ENCODE measurements around the gene LDLRAD3. TPM values are rescaled to one million over a fixed set of nuclear protein-coding genes. Genes with fewer than 3 reads are reported as not detected.

Gene LDLRAD3
- total RNA-seq, 1 donor, result 3.9 TPM

DNA sequence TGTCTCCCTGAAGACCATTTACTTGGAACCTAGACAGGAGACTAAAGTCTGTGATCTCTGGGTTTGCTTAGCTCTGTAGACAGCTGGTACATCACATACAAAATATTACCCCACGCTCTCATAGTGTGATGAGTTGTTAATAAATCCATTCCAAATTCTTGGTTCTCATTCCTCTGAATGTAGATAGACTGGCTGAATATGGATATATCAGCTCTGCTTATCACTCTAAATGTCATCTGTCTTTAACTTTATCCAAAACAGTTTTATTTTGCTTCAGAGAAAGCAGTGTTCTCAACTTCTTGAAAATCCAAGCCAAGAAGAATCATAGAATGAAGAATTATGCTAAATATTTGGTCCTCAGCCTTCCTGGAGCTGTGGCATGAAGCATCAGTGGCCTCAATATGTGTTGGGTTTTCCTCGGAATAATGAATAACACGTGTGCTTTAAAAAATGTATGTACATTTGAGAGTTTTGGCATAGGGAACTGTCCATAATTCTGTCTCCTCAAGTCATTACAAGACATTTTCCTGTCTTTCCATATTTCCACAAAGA lies 10.5 kb upstream of the LDLRAD3 start:
- TF ChIP-seq, protein P1, sequence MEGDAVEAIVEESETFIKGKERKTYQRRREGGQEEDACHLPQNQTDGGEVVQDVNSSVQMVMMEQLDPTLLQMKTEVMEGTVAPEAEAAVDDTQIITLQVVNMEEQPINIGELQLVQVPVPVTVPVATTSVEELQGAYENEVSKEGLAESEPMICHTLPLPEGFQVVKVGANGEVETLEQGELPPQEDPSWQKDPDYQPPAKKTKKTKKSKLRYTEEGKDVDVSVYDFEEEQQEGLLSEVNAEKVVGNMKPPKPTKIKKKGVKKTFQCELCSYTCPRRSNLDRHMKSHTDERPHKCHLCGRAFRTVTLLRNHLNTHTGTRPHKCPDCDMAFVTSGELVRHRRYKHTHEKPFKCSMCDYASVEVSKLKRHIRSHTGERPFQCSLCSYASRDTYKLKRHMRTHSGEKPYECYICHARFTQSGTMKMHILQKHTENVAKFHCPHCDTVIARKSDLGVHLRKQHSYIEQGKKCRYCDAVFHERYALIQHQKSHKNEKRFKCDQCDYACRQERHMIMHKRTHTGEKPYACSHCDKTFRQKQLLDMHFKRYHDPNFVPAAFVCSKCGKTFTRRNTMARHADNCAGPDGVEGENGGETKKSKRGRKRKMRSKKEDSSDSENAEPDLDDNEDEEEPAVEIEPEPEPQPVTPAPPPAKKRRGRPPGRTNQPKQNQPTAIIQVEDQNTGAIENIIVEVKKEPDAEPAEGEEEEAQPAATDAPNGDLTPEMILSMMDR (IDR thresholded peaks at IDR 0.05; ENCODE audit: insufficient read depth, low read depth, low read length), result no peak
- no peak for DNase-seq (ENCODE audit: low read depth)
- no peak overlapping the region for H3K4me3 ChIP-seq (ENCODE audit: low read depth, low read length)

DNA sequence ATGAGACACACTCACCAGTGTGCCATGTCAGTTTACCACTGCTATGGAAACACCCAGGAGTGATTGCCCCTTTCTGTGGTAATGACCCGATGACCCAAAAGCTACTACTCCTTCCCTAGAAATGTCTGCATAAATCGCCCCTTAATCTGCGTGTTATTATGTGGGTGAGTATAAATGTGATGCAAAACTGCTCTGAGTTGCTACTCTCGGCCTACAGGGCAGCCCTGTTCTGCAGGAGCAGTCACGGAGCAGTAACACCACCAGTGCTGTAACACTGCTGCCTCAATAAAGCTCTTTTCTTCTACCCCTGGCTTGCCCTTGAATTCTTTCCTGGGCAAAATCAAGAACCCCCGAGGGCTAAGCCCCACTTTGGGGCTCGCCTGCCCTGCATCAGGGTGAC lies 9.6 kb upstream of the LDLRAD3 start:
- no peak overlapping the region for H3K4me3 ChIP-seq (ENCODE audit: low read depth, low read length)
- TF ChIP-seq, protein P1 (IDR thresholded peaks at IDR 0.05; ENCODE audit: insufficient read depth, low read depth, low read length), result no peak
- no peak for DNase-seq (ENCODE audit: low read depth)

DNA sequence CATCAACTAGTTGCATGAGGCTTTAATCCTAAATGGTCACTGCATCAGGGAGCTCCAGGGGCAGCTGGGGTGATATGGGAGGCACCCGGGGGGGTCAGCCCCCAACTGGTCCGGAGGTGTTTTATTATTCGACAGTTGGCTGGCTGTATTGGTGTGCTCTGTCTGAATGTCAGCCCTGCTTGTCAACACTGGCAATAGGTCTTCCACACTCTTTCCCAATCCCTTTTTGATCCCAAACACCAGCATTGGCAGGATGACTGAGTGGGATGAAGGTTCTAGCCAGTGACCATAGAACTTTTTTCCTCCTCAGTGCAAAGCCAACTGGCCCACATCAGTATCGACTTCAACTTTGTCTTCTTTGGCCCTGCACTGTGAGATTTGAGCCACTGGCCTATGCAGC lies 8.9 kb upstream of the LDLRAD3 start:
- DNase-seq (ENCODE audit: low read depth), result no peak
- H3K4me3 ChIP-seq (ENCODE audit: low read depth, low read length), result no peak overlapping the region
- TF ChIP-seq, protein P1 (IDR thresholded peaks at IDR 0.05; ENCODE audit: insufficient read depth, low read depth, low read length), result no peak

DNA sequence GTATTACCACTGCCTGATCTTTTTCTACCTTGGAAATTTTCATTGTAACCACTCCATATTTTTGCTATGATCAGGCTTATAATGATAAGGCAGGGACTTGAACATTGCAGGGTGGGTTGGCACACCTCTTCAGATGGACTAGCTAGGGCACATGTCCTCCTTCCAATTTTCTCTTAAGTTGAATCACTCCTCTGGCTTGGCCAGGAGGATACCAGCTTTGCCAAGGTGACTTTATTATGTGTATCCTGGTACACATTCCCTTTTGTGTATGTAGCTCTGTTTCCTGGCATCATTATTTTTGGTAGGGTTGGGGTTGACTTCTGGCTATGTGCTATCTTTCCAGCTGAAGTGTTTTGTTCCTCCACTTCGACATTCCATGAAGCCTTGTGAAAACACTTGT lies 8.5 kb upstream of the LDLRAD3 start:
- DNase-seq (ENCODE audit: low read depth), result no peak
- TF ChIP-seq, protein P1 (IDR thresholded peaks at IDR 0.05; ENCODE audit: insufficient read depth, low read depth, low read length), result no peak
- H3K4me3 ChIP-seq (ENCODE audit: low read depth, low read length), result no peak overlapping the region

DNA sequence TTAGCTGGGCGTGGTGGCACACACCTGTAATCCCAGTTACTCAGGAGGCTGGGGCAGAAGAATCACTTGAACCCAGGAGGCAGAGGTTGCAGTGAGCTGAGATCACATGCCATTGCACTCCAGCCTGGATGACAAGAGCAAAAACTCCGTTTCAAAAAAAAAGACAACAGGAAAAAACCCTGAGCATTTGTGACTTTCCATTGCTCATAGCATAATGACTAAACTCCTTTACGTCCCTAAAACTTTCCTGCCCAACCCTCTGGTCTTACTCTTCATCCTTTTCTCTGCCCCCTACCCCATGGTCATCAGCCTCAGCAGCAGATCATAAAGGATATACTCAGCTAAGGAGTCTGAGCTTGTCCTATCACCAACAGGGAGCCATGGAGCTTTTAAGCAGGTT lies 6.8 kb upstream of the LDLRAD3 start:
- no peak overlapping the region for H3K4me3 ChIP-seq (ENCODE audit: low read depth, low read length)
- TF ChIP-seq, protein P1 (IDR thresholded peaks at IDR 0.05; ENCODE audit: insufficient read depth, low read depth, low read length), result no peak
- no peak for DNase-seq (ENCODE audit: low read depth)

DNA sequence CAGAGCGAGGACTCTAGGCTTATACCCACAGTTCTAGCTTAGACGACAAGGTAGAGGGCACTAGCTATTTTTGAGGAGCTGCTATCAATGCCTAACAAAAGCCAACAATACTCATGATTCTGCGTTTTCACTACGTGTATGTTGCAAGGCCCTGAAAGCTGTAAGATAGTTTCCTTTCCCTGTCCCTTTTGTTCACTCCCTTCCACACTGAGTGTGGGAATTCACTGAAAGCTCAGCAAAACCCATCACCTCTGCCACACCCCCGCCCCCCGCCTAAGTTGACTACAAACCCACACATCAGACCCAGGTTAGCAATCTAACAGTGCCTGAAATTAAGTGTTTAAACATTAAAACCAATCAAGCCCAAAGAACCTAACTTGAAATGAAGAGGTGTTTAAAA lies 6.2 kb upstream of the LDLRAD3 start:
- H3K4me3 ChIP-seq (ENCODE audit: low read depth, low read length), result no peak overlapping the region
- no peak for DNase-seq (ENCODE audit: low read depth)
- TF ChIP-seq, protein P1 (IDR thresholded peaks at IDR 0.05; ENCODE audit: insufficient read depth, low read depth, low read length), result no peak

DNA sequence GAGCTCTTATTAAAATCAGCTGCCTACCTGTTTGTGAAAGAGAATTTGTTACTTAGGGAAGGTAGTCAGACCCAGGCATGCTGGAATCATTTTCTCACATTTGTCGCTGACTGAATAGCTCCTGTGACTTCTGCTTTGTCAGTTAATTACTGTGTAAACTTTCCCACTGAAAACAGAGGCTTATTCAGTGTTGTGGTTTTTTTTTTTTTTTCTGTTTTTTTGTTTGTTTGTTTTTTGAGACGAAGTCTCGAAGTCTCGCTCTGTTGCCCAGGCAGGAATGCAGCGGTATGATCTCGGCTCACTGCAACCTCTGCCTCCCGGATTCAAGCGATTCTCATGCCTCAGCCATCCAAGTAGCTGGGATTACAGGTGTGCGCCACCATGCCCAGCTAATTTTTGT lies 5.6 kb upstream of the LDLRAD3 start:
- TF ChIP-seq, protein P1 (IDR thresholded peaks at IDR 0.05; ENCODE audit: insufficient read depth, low read depth, low read length), result no peak
- no peak overlapping the region for H3K4me3 ChIP-seq (ENCODE audit: low read depth, low read length)
- DNase-seq (ENCODE audit: low read depth), result no peak

Data from fibroblast of villous mesenchyme (primary cell).